GM19397 (cell line): ENCODE measurements around the gene ANKRD11.

ENCODE experiments used
- ATAC-seq: cut with Tn5 transposase; IDR thresholded peaks from one replicate; pipeline ENCODE4 v1.9.1; 2021; ENCODE audit warnings: mild to moderate bottlenecking, moderate library complexity; ENCODE audit not compliant: unreplicated experiment

Gene ANKRD11

GRCh38 chr16:89319886-89320781, 170.2 kb downstream of the ANKRD11 start:
- no peak for ATAC-seq

GRCh38 chr16:89319631-89319885, 170.8 kb downstream of the ANKRD11 start:
- no peak for ATAC-seq

GRCh38 chr16:89318871-89319630, 171.3 kb downstream of the ANKRD11 start:
- ATAC-seq = no peak

GRCh38 chr16:89318430-89318758, 172.0 kb downstream of the ANKRD11 start:
- ATAC-seq = no peak

GRCh38 chr16:89317729-89318429, 172.5 kb downstream of the ANKRD11 start:
- ATAC-seq = no peak

GRCh38 chr16:89317101-89317671, 173.2 kb downstream of the ANKRD11 start:
- ATAC-seq = no peak

- no peak for ATAC-seq
Measured at GRCh38 chr16:89316701-89317100, 173.7 kb downstream of the ANKRD11 start.

GRCh38 chr16:89315791-89316581, 174.4 kb downstream of the ANKRD11 start:
- ATAC-seq = no peak

GRCh38 chr16:89315271-89315670, 175.1 kb downstream of the ANKRD11 start:
- no peak for ATAC-seq

- ATAC-seq = no peak
Measured at GRCh38 chr16:89314854-89315253, 175.5 kb downstream of the ANKRD11 start.

- no peak for ATAC-seq
Measured at GRCh38 chr16:89314357-89314756, 176.0 kb downstream of the ANKRD11 start.

GRCh38 chr16:89313583-89313982, 176.8 kb downstream of the ANKRD11 start:
- ATAC-seq = no peak

- no peak for ATAC-seq
Measured at GRCh38 chr16:89312598-89313299, 177.6 kb downstream of the ANKRD11 start.

GRCh38 chr16:89312194-89312593, 178.2 kb downstream of the ANKRD11 start:
- no peak for ATAC-seq

- no peak for ATAC-seq
Measured at GRCh38 chr16:89311636-89312035, 178.7 kb downstream of the ANKRD11 start.

- ATAC-seq = no peak
Measured at GRCh38 chr16:89309438-89310122, 180.8 kb downstream of the ANKRD11 start.

GRCh38 chr16:89308391-89309333, 181.7 kb downstream of the ANKRD11 start:
- ATAC-seq = no peak

GRCh38 chr16:89307421-89307805, 182.9 kb downstream of the ANKRD11 start:
- no peak for ATAC-seq
